Loucy (cell line): ENCODE results near the gene PPP3CA.

ENCODE experiments used
- H2AFZ ChIP-seq: fragments of 200-600 bp; sonication (generic); 2 replicates; pipeline ENCODE4 v1.6.0; 2016; ENCODE audit warnings: antibody characterized with exemption, mild to moderate bottlenecking, low read length, moderate library complexity
- H3F3A ChIP-seq: fragments of 200-600 bp; 2 replicates; pipeline ENCODE4 v1.6.0; 2016; ENCODE audit warnings: antibody characterized with exemption, low read depth, mild to moderate bottlenecking
- H3K27me3 ChIP-seq: fragments of 200-600 bp; sonication (generic); 2 replicates; pipeline ENCODE4 v1.6.1; 2014; ENCODE audit warnings: low read length, mild to moderate bottlenecking; ENCODE audit not compliant: insufficient read depth, poor library complexity, severe bottlenecking
- H3K36me3 ChIP-seq: fragments of 200-600 bp; sonication (generic); 2 replicates; pipeline ENCODE4 v1.6.1; 2016; ENCODE audit warnings: low read length; ENCODE audit not compliant: insufficient read depth
- H3K4me1 ChIP-seq: fragments of 200-600 bp; sonication (generic); 2 replicates; pipeline ENCODE4 v1.5.1; 2014; ENCODE audit warnings: low read length, mild to moderate bottlenecking; ENCODE audit not compliant: insufficient read depth, poor library complexity, severe bottlenecking
- H3K4me2 ChIP-seq: fragments of 200-600 bp; sonication (generic); 2 replicates; pipeline ENCODE4 v1.6.0; 2014; ENCODE audit warnings: antibody characterized with exemption, low read length, low read depth, mild to moderate bottlenecking; ENCODE audit not compliant: poor library complexity, severe bottlenecking
- H3K4me3 ChIP-seq: fragments of 200-600 bp; sonication (generic); 2 replicates; pipeline ENCODE4 v1.5.1; 2014; ENCODE audit warnings: low read length, mild to moderate bottlenecking, mixed read lengths; ENCODE audit not compliant: poor library complexity, severe bottlenecking
- H3K79me2 ChIP-seq: fragments of 200-600 bp; sonication (generic); 2 replicates; pipeline ENCODE4 v1.6.1; 2014; ENCODE audit warnings: low read length; ENCODE audit not compliant: insufficient read depth
- H3K9ac ChIP-seq: fragments of 200-600 bp; sonication (generic); 2 replicates; pipeline ENCODE4 v1.6.0; 2014; ENCODE audit warnings: mild to moderate bottlenecking, low read depth, low read length, moderate library complexity; ENCODE audit not compliant: poor library complexity, severe bottlenecking
- H3K9me2 ChIP-seq: fragments of 200-600 bp; sonication (generic); replicated peaks from 2 replicates; pipeline ENCODE4 v1.6.1; 2016; ENCODE audit warnings: low read depth, low read length, mixed read lengths
- H3K9me3 ChIP-seq: fragments of 200-600 bp; sonication (generic); 2 replicates; pipeline ENCODE4 v1.6.1; 2014; ENCODE audit warnings: mild to moderate bottlenecking, antibody characterized with exemption, low read length, low read depth; ENCODE audit not compliant: insufficient read depth
- H4K20me1 ChIP-seq: fragments of 200-600 bp; sonication (generic); 2 replicates; pipeline ENCODE4 v1.6.0; 2014; ENCODE audit warnings: antibody characterized with exemption, low read length, mild to moderate bottlenecking; ENCODE audit not compliant: insufficient read depth, poor library complexity, severe bottlenecking
- EZH2phosphoT487 ChIP-seq: fragments of 200-600 bp; IDR thresholded peaks from 2 replicates; pipeline ENCODE4 v1.6.1; 2018; ENCODE audit warnings: antibody characterized with exemption, mild to moderate bottlenecking, moderate library complexity, borderline replicate concordance
- TF ChIP-seq, protein P1 (sequence below): fragments of 200-600 bp; sonication (generic); conservative IDR thresholded peaks from 2 replicates; pipeline ENCODE4 v1.5.1; 2014; ENCODE audit warnings: mild to moderate bottlenecking, antibody characterized with exemption, low read length

The PPP3CA gene

GRCh38 chr4:101264993-101265815, 82.1 kb downstream of the PPP3CA start:
- no peaks in the 10 kb centered on the region for H3K27me3 ChIP-seq
- no peak overlapping the region for H3K4me2 ChIP-seq
- peaks cover 11% of the 10 kb centered on the region for H3K79me2 ChIP-seq
- H2AFZ ChIP-seq, result no peak overlapping the region
- H3K9ac ChIP-seq, result no peak overlapping the region
- no peaks in the 10 kb centered on the region for H3F3A ChIP-seq
- no peaks in the 10 kb centered on the region for H3K9me2 ChIP-seq
- H3K9me3 ChIP-seq, result no peaks in the 10 kb centered on the region
- TF ChIP-seq, protein P1, sequence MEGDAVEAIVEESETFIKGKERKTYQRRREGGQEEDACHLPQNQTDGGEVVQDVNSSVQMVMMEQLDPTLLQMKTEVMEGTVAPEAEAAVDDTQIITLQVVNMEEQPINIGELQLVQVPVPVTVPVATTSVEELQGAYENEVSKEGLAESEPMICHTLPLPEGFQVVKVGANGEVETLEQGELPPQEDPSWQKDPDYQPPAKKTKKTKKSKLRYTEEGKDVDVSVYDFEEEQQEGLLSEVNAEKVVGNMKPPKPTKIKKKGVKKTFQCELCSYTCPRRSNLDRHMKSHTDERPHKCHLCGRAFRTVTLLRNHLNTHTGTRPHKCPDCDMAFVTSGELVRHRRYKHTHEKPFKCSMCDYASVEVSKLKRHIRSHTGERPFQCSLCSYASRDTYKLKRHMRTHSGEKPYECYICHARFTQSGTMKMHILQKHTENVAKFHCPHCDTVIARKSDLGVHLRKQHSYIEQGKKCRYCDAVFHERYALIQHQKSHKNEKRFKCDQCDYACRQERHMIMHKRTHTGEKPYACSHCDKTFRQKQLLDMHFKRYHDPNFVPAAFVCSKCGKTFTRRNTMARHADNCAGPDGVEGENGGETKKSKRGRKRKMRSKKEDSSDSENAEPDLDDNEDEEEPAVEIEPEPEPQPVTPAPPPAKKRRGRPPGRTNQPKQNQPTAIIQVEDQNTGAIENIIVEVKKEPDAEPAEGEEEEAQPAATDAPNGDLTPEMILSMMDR, result no peak
- no peak for TF ChIP-seq EZH2phosphoT487
- peaks cover 21% of the 10 kb centered on the region for H3K4me1 ChIP-seq
- no peaks in the 10 kb centered on the region for H4K20me1 ChIP-seq
- H3K36me3 ChIP-seq, result no peaks in the 10 kb centered on the region
- H3K4me3 ChIP-seq, result no peak overlapping the region

DNA sequence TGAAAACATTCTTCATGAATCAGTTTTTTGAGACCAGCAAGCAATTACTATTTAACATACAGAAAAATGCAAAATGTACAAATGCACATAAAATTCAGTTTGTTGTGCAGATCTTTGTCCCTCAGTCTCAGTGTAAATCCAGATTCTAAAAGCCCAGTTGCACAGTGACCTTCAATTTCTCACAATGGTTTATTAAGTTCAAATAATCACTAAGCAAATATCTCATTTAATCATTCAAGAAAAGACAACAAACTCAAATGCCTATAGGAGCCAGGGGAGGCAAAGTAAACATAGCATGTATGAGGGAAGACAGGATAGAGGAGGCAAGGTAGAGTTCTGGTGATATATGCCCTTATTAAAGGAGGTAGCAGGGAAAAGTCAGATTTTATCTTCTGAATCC, 82.8 kb downstream of the PPP3CA start:
- H3K4me1 ChIP-seq, result peaks cover 27% of the 10 kb centered on the region
- H3K9ac ChIP-seq, result no peak overlapping the region
- H3K36me3 ChIP-seq, result no peaks in the 10 kb centered on the region
- H3F3A ChIP-seq, result no peaks in the 10 kb centered on the region
- H3K4me3 ChIP-seq, result no peak overlapping the region
- H3K9me2 ChIP-seq, result no peaks in the 10 kb centered on the region
- H3K9me3 ChIP-seq, result no peaks in the 10 kb centered on the region
- no peak for TF ChIP-seq EZH2phosphoT487
- TF ChIP-seq, protein P1, result no peak
- no peaks in the 10 kb centered on the region for H4K20me1 ChIP-seq
- H3K27me3 ChIP-seq, result no peaks in the 10 kb centered on the region
- no peak overlapping the region for H3K4me2 ChIP-seq
- H2AFZ ChIP-seq, result no peak overlapping the region
- H3K79me2 ChIP-seq, result peaks cover 11% of the 10 kb centered on the region

DNA sequence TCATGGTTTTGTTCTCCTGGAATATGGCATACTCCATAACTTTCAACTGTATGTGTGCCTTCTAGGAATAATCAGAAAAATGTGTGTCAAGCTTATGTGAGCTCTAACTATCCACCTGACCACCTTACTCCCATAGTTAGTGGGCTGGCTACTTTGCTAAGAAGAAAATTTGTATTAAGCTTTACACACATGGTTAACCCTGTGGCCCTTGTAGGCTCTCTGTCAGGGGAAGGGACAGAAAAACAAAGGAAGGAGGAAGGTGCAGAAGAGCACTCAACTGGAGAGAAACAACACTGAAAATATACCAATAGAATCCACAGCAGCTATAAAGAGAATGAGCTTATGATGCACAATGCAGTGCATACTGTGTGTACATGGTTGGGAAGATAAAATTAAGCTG, 84.6 kb downstream of the PPP3CA start:
- Histone ChIP-seq H3K4me2 (no peak overlapping the region), H3K9me2 (no peaks in the 10 kb centered on the region), H3K9me3 (no peaks in the 10 kb centered on the region), H4K20me1 (no peaks in the 10 kb centered on the region), H3K79me2 (peaks cover 12% of the 10 kb centered on the region), H3K36me3 (no peaks in the 10 kb centered on the region), H3K9ac (no peak overlapping the region), H2AFZ (no peak overlapping the region), H3K4me3 (no peak overlapping the region), H3F3A (no peaks in the 10 kb centered on the region), H3K27me3 (no peaks in the 10 kb centered on the region), H3K4me1 (peaks cover 45% of the 10 kb centered on the region)
- TF ChIP-seq, protein P1, result no peak
- no peak for TF ChIP-seq EZH2phosphoT487
